Inflammatory macrophage treated with lipopolysaccharide for 1 hour (primary cell): Measurements from ENCODE around the gene ARMC8.

Experiments used
- DNase-seq, 2 donors: peaks; one replicate each; pipeline ENCODE4 v3.0.0-alpha.2; 2020 to 2022

ARMC8 gene

DNA sequence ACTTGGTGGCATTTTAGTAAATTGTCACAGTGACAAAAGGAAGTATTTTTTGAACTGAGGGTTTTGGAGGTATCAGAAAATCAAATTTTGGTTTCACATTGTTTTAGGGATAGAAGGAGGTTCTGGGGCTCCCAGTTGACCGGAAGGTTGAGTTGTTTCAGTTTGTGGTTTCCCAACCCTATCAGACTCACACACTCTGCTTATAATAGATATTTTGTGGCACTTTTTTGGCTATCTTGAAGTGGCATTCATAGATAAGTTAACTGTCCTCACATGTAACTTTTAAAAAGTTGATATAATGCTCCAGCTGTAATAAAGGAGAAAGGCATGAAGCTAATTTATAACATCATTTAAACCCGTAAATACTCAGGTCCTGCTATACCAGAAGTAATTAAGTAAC is 12.8 kb downstream of the ARMC8 start:
- no peak for DNase-seq

DNA sequence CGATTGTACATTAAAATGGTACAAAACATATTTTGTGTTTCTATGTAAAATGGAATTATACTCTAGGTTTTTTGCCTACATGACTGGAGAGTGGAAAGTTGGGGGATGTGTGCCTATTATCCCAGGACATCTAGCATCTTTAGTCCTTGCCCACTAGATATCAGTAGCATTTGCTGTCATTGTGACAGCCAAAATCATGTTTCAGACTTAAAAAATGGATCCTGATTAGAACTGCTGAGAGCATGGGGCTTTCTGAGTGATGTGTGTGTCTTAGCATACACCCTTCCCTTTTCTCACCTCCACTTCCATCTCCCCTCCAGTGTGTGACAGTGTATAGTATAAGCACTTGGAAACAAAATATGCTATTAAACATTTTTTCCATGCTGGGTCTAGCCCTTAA is 13.3 kb downstream of the ARMC8 start:
- DNase-seq, result no peak

DNA sequence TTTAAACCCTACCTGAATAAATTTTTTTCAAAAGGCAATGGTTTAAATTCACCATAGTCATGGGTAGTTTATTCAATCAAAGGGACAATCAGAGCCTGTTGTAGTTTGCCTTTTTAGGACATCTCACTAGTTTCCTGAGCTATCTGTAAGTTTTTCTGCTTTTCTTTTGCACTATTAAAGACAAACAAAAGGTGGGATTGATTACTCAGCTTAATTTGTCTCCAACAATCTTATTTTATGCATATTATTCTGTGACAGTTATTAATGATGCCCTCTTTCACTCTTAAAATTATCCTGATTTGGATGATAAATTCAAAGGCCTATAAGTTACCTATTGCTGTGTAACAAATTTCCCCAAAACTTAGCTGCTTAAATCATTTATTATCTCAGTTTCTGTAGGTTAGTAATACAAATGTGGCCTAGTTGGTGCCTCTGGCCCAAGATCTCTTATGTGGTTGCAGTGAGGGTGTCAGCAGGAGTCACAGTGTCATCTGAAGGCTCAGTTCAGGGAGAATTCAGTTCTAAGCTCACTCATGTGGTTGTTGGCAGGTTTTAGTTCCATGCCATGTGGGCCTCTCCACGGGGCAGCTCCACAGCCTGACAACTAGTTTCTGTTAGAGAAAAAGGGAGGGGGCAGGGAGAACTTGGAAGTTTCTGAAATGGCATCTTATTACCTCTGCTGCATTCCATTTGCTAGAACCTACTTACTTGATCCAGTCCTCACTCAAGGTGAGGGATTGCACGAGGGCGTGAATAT is 16.0 kb downstream of the ARMC8 start:
- no peak for DNase-seq

GRCh38 chr3:138203938-138204337 is 16.8 kb downstream of the ARMC8 start:
- DNase-seq, result no peak

DNA sequence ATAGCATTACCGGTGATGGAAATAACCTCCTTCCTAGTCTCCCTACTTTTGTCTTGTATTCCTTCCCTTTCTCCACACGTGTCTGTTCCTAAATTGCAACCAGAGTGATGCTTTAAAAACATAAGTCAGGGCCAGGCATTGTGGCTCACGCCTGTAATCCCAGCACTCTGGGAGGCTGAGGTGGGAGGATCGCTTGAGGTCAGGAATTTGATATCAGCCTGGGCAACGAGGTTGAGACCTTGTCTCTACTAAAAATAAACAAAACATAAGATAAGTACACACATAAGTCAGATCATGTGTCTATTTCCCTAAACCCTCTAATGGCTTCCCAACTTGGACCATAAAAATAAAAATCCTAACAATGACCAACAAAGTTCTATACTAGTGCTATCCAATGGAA is 18.4 kb downstream of the ARMC8 start:
- DNase-seq, result no peak

DNA sequence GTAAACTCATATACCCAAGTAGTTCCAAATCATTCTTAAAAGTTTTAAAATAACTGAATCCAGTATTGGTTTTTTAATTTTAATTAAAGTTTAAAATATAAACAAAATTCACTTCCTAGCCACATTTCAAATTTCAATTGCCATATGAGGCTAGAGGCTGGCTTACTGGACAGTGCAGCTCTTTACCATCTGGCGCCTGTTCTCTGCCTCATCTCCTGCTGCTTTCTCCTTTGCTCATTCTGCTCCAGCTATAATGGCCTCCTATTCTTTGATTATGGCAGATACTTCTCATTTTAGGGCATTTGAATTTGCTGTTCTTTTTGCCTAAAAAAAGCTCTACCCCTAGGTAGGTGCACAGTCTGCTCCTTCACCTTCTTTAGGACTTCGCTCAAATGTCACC is 19.1 kb downstream of the ARMC8 start:
- no peak for DNase-seq

DNA sequence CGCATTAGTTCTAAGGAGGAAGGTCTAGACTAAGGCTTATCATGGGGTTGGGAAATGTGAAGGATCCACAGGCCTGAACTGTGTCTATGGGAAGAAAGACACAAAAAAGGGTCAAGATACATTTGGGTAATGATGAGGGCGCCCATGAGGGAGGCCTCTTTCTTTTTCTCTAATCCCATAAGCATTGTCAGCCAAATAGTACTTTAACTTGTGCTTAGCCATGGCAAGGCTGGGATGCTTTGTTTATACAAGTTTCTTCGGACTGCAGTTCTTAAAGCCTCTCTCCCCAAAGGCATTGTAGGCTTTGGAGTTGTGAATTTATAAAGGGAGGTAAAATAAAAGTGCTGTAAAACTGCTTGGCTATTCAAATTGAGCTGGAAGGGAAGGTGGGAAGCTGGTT is 23.4 kb downstream of the ARMC8 start:
- no peak for DNase-seq

- peak; percentile 71 to 74 for DNase-seq
Observed at GRCh38 chr3:138213398-138214085, 26.4 kb downstream of the ARMC8 start.

GRCh38 chr3:138219255-138219654 is 32.2 kb downstream of the ARMC8 start:
- DNase-seq, result peak; percentile 56 to 68

DNA sequence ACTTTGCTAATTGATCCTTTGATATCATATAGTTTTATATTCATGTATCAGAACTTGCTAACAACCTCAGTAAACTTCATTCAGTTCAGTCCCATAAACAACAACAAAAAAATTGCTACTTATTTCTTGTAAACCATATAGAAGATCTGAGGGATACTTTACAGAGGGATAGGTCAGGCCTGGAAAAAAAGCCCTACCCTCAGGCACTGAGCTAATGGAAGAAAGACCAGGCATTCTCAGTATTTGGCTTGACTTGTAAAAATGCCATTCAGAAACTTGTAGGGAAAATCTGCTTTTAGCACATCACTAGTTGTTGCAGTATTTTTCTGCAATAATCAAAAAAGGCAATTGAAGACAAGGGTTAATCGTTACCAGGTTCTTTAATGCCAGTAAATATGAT is 33.1 kb downstream of the ARMC8 start:
- DNase-seq, result no peak

- no peak for DNase-seq
Observed at GRCh38 chr3:138220788-138221187, 33.7 kb downstream of the ARMC8 start.

GRCh38 chr3:138222131-138222941 is 35.2 kb downstream of the ARMC8 start:
- peak; percentile 74 to 75 for DNase-seq

DNA sequence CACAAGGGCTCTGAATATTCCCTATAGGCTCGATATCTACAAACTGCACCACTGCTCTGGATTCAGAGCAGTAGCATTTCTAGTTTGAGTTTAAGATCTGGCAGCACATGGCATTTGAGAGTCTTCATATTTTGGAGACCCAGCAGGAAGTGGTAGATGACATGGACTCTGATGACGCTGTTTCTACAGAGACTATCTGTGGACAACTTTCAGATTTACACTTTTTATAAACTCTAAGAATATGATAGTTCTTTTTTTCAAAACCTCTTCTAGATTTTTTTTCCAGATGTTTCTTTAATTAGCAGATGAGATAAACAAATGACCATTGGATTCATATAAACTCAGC is 35.8 kb downstream of the ARMC8 start:
- no peak for DNase-seq

- no peak for DNase-seq
Observed at GRCh38 chr3:138227650-138228049, 40.5 kb downstream of the ARMC8 start.

DNA sequence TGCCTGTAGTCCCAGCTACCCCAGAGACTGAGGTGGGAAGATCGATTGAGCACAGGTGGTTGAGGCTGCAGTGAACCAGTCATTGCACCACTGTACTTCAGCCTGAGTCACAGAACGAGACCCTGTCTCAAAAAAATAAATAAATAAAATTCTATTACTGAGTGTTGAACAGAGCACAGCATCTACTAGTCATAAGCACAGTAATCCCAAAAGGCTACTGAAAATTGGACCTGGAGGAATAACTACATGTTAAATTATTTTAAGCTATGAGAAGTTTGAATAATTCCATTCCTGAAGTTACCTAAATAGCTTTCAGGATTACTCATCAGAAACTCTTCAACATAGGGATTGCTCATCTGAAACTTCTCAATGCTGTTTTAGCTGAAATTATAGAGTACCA is 43.4 kb downstream of the ARMC8 start:
- no peak for DNase-seq

DNA sequence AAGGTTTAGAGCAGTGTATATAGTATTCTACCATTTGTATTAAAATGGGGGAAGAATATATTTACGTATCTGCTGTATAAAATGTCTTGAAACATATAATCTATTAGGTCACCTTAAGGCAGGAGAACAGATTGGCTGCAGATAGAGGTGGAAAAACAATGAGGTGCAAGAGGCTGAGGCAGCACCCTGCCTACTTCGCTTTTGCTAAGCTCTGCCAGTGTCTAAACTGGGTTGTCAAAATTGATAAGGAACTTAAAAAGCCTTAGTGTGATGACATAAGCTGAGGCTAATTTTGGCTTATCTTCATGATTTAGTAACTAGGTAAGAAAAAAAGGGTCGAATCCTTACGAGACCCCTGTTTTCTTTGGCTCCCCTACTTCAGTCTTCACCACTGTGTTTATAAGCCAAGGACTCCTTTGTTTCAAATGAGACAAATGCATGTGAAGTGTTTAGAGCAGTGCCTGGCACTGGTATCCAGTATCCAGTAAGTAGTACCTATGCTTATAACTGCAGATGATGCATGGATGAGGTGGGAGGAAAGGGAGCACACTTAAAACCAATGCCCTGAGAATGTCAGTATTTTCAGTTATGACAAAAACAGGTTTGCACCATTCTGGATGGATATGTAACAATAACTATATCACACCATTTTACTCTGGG is 45.7 kb downstream of the ARMC8 start:
- DNase-seq, result no peak

GRCh38 chr3:138234401-138235179 is 47.5 kb downstream of the ARMC8 start:
- no peak for DNase-seq

GRCh38 chr3:138238711-138239110 is 51.6 kb downstream of the ARMC8 start:
- DNase-seq, result no peak

GRCh38 chr3:138241061-138241460 is 54.0 kb downstream of the ARMC8 start:
- no peak for DNase-seq

DNA sequence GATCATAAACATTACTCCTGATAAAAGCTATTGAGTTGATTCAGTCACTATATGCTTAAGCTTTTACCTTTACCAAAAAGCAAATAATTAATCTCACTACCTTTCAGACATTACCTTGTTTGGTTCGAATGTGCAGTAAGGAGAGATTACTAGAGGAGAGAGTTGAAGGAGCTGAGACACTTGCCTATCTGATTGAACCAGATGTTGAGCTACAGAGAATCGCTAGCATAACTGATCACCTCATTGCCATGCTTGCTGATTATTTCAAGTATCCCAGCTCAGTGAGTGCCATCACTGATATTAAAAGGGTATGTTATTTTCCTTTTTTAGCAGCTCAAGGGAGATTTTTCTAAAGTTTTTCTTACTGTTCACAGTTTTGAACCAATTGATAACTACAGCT is 54.6 kb downstream of the ARMC8 start:
- DNase-seq, result no peak

DNA sequence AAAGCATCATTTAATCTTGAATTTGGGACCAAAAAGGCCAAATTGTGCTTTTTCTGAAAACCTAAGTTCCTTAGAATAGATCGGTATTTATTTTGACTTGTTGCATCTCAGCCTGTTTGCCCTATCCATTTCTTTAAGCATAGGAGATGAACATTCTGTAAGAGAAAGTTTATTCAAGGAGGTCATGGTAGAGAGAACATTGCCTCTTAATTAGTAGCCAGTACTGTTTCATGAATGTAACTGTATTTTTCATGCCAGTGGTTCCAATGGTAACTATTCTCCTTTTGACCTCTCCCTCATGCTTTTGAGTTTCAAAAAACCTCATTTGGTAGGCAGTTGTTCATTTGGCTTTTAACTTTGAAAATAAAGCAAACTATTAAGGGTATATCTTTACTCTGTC is 55.4 kb downstream of the ARMC8 start:
- no peak for DNase-seq

- DNase-seq, result no peak
Observed at GRCh38 chr3:138245026-138245425, 57.9 kb downstream of the ARMC8 start.

DNA sequence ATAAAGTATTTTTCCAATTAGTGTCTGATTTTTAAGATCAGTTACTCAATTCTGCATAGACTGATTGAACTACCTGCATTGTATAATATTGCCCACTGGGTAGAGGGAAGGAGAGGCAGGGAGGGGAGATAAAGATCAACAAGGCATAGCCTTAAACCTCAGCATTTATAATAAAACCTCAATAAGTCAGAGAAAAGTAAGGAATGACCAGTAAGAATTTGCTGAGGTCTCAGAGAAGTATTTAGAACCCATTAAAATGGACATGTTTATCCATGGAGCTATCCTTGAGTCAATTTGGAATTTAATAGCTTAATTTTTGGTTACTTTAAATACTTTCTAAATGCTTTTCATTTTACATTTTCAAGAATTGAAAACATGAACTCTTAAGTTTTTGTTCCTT is 62.5 kb downstream of the ARMC8 start:
- no peak for DNase-seq
